HEK293 (cell line): ENCODE data around the gene DUSP2.

ENCODE experiments used
- CTCF ChIA-PET: fragments of 350-600 bp; formaldehyde crosslinking; extraction: SDS; loops from one replicate; lab custom pipeline; 2021; ENCODE audit warnings: antibody characterized with exemption; lab: Yijun Ruan, JAX
- POLR2A ChIA-PET: fragments of 300-600 bp; formaldehyde crosslinking; extraction: SDS; loops from one replicate; lab custom pipeline; 2020; ENCODE audit warnings: antibody characterized with exemption, inconsistent platforms; lab: Yijun Ruan, JAX
- H3K27ac ChIP-seq: fragments of 200-500 bp; sonication (Bioruptor generic); 2 replicates; pipeline ENCODE4 v1.5.1; 2014; ENCODE audit warnings: low read depth, low read length, control low read depth, inconsistent platforms; ENCODE audit errors: extremely low read depth
- H3K36me3 ChIP-seq, 2 experiments: fragments of 200-500 bp in 1 of 2; sonication (Bioruptor generic) in 1 of 2; 1 replicate in 1 of 2; 2 replicates in 1 of 2; pipeline ENCODE4 v1.5.1; 2014 to 2017; ENCODE audit warnings: inconsistent platforms in 2 of 2, low read length in 2 of 2; ENCODE audit not compliant: control insufficient read depth in 2 of 2, insufficient read depth in 1 of 2
- H3K4me1 ChIP-seq: fragments of 200-500 bp; sonication (Bioruptor generic); 2 replicates; pipeline ENCODE4 v1.5.1; 2014; ENCODE audit warnings: mild to moderate bottlenecking, low read length, inconsistent platforms; ENCODE audit not compliant: control insufficient read depth, insufficient read depth
- H3K4me3 ChIP-seq: 2 replicates; pipeline ENCODE4 v1.5.1; 2011; ENCODE audit warnings: low read depth, mild to moderate bottlenecking, control low read depth, low read length, moderate library complexity
- H3K9me3 ChIP-seq: fragments of 200-500 bp; sonication (Bioruptor generic); 2 replicates; pipeline ENCODE4 v1.5.1; 2014; ENCODE audit warnings: low read depth, low read length, inconsistent platforms; ENCODE audit not compliant: control insufficient read depth, insufficient read depth
- BCL11A ChIP-seq: fragments of 450-650 bp; formaldehyde crosslinking; IDR thresholded peaks from 2 replicates; pipeline ENCODE4 v1.5.1; 2016; ENCODE audit warnings: low read depth, missing biosample characterization, missing genetic modification characterization
- FEZF1 ChIP-seq: fragments of 450-650 bp; formaldehyde crosslinking; IDR thresholded peaks from 2 replicates; pipeline ENCODE4 v1.5.1; 2016; ENCODE audit warnings: missing biosample characterization, missing genetic modification characterization
- HOXC10 ChIP-seq: sonication (generic); formaldehyde crosslinking; IDR thresholded peaks from 2 replicates; pipeline ENCODE4 v1.8.1; 2023; ENCODE audit warnings: mild to moderate bottlenecking, missing genetic modification reagents
- HOXD13 ChIP-seq: sonication (generic); formaldehyde crosslinking; IDR thresholded peaks from 2 replicates; pipeline ENCODE4 v1.8.0; 2022; ENCODE audit warnings: missing genetic modification reagents, borderline replicate concordance
- MYNN ChIP-seq: fragments of 450-650 bp; formaldehyde crosslinking; IDR thresholded peaks from 2 replicates; pipeline ENCODE4 v1.5.1; 2016; ENCODE audit warnings: missing biosample characterization, missing genetic modification characterization, borderline replicate concordance
- SP2 ChIP-seq: fragments of 450-650 bp; formaldehyde crosslinking; IDR thresholded peaks from 2 replicates; pipeline ENCODE4 v1.5.1; 2016; ENCODE audit warnings: missing biosample characterization, missing genetic modification characterization
- WT1 ChIP-seq: fragments of 450-650 bp; formaldehyde crosslinking; IDR thresholded peaks from 2 replicates; pipeline ENCODE4 v1.5.1; 2016; ENCODE audit warnings: missing biosample characterization, missing genetic modification characterization
- ZBTB1 ChIP-seq: fragments of 450-650 bp; formaldehyde crosslinking; IDR thresholded peaks from 2 replicates; pipeline ENCODE4 v1.5.1; 2016; ENCODE audit warnings: missing biosample characterization, missing genetic modification characterization
- ZBTB11 ChIP-seq: fragments of 450-650 bp; formaldehyde crosslinking; conservative IDR thresholded peaks from 2 replicates; pipeline ENCODE4 v1.5.1; 2016; ENCODE audit warnings: low read depth, missing biosample characterization, missing genetic modification characterization
- ZBTB7A ChIP-seq: fragments of 450-650 bp; formaldehyde crosslinking; IDR thresholded peaks from 2 replicates; pipeline ENCODE4 v1.5.1; 2016; ENCODE audit warnings: low read depth, missing biosample characterization, missing genetic modification characterization
- ZNF10 ChIP-seq: fragments of 450-650 bp; formaldehyde crosslinking; IDR thresholded peaks from 2 replicates; pipeline ENCODE4 v1.5.1; 2017; ENCODE audit warnings: missing biosample characterization, missing genetic modification characterization
- ZNF121 ChIP-seq: fragments of 450-650 bp; formaldehyde crosslinking; IDR thresholded peaks from 2 replicates; pipeline ENCODE4 v1.5.1; 2016; ENCODE audit warnings: missing biosample characterization, missing genetic modification characterization
- ZNF133 ChIP-seq: fragments of 450-650 bp; formaldehyde crosslinking; IDR thresholded peaks from 2 replicates; pipeline ENCODE4 v1.5.1; 2016; ENCODE audit warnings: missing biosample characterization, missing genetic modification characterization
- ZNF211 ChIP-seq: fragments of 450-650 bp; formaldehyde crosslinking; IDR thresholded peaks from 2 replicates; pipeline ENCODE4 v1.5.1; 2016; ENCODE audit warnings: low read depth, missing biosample characterization, missing genetic modification characterization
- ZNF335 ChIP-seq: fragments of 450-650 bp; formaldehyde crosslinking; conservative IDR thresholded peaks from 2 replicates; pipeline ENCODE4 v1.5.1; 2016; ENCODE audit warnings: missing biosample characterization, missing genetic modification characterization
- ZNF48 ChIP-seq: fragments of 450-650 bp; formaldehyde crosslinking; IDR thresholded peaks from 2 replicates; pipeline ENCODE4 v1.5.1; 2016; ENCODE audit warnings: missing biosample characterization, missing genetic modification characterization
- ZNF600 ChIP-seq: fragments of 450-650 bp; formaldehyde crosslinking; IDR thresholded peaks from 2 replicates; pipeline ENCODE4 v1.5.1; 2016; ENCODE audit warnings: missing biosample characterization, missing genetic modification characterization
- ZNF654 ChIP-seq: fragments of 450-650 bp; formaldehyde crosslinking; IDR thresholded peaks from 2 replicates; pipeline ENCODE4 v1.5.1; 2016; ENCODE audit warnings: low read depth, missing biosample characterization, missing genetic modification characterization
- ZNF76 ChIP-seq: fragments of 450-650 bp; formaldehyde crosslinking; IDR thresholded peaks from 2 replicates; pipeline ENCODE4; 2016; ENCODE audit warnings: low read depth, missing biosample characterization, missing genetic modification characterization, borderline replicate concordance
- ZXDB ChIP-seq: fragments of 450-650 bp; formaldehyde crosslinking; IDR thresholded peaks from 2 replicates; pipeline ENCODE4 v1.5.1; 2016; ENCODE audit warnings: missing biosample characterization, missing genetic modification characterization
- TF ChIP-seq, protein P1 (sequence below): fragments of 450-650 bp; formaldehyde crosslinking; IDR thresholded peaks from 2 replicates; pipeline ENCODE4 v1.5.1; 2016; ENCODE audit warnings: missing biosample characterization, missing genetic modification characterization
- TF ChIP-seq, protein P2 (sequence below): fragments of 450-650 bp; formaldehyde crosslinking; conservative IDR thresholded peaks from 2 replicates; pipeline ENCODE4 v1.5.1; 2016; ENCODE audit warnings: low read depth, missing biosample characterization, missing genetic modification characterization
- TF ChIP-seq, protein P3 (sequence below): fragments of 450-650 bp; formaldehyde crosslinking; IDR thresholded peaks from 2 replicates; pipeline ENCODE4 v1.5.1; 2016; ENCODE audit warnings: missing biosample characterization, missing genetic modification characterization

The DUSP2 gene

DNA sequence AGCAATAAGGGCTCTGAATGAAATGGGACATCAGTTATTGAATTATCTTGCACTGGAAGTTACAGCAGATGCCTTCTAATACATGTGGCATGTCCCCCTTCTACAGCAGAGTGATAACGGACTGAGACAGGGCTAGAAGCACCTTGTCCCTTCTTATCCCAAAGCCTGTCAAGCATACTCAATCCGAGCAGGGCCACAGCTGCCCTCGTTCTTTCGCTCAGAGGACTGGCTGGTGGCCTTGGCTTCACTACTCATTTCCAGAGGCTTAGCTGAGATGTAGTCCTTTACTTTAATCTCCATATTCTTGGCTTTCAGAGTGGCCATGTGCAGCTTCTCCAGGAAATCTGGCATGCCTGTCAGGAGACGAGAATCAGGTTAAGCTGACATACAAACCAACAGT, 41.3 kb upstream of the DUSP2 start:
- ChIA-PET CTCF (interaction anchor here (1.9 kb wide), 1 partner anchor 322 kb away, joined by 6 read pairs; no protein-coding TSS in a partner anchor), POLR2A (no interaction called here)
- H3K9me3 ChIP-seq: no peaks in the 10 kb centered on the region
- no peak overlapping the region for H3K4me3 ChIP-seq
- H3K27ac ChIP-seq: no peak overlapping the region
- no peaks in the 10 kb centered on the region for H3K4me1 ChIP-seq
- peaks cover 60 to 71% of the 10 kb centered on the region in 2 experiments for H3K36me3 ChIP-seq
- no peak for TF ChIP-seq ZNF48
- no peak for TF ChIP-seq ZNF10 (tag by site-specific recombination)
- no peak for TF ChIP-seq ZNF211 (tag by site-specific recombination)
- no peak for TF ChIP-seq BCL11A (tag by site-specific recombination)
- no peak for TF ChIP-seq HOXC10
- no peak for TF ChIP-seq ZNF121
- no peak for TF ChIP-seq HOXD13 (CRISPR knock-in tag)
- no peak for TF ChIP-seq SP2

DNA sequence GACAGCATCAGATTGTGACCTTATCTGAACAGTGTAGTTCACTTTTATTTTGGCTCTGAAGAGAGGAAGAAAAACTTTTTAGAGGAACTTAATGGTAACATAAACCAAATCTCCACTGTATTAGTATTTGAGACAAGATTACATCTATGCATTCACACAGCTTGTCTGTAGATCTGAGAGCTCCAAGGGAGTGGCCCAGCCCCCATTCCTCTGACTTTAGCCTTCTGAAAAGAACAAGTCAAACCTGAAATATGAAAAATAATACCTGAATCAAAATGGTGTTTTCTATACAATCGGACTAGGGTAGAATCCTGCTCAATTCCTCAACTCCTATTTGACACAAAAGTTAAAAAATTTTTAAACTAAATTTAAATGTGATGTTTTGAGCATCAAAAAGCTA, 40.3 kb upstream of the DUSP2 start:
- Histone ChIP-seq H3K36me3 (peaks cover 49 to 61% of the 10 kb centered on the region in 2 experiments), H3K9me3 (no peaks in the 10 kb centered on the region), H3K4me3 (no peak overlapping the region), H3K4me1 (no peaks in the 10 kb centered on the region), H3K27ac (no peak overlapping the region)
- ChIA-PET POLR2A (no interaction called here), CTCF (interaction anchor here (1.4 to 1.9 kb wide), 2 partner anchors 11 to 323 kb away, joined by 5 to 6 read pairs; no protein-coding TSS in a partner anchor)
- no peak for TF ChIP-seq ZBTB11 (tag by site-specific recombination)
- TF ChIP-seq, protein P1, sequence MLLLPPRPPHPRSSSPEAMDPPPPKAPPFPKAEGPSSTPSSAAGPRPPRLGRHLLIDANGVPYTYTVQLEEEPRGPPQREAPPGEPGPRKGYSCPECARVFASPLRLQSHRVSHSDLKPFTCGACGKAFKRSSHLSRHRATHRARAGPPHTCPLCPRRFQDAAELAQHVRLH: no peak
- TF ChIP-seq FEZF1 (tag by site-specific recombination): no peak
- no peak for TF ChIP-seq ZNF76 (tag by site-specific recombination)
- TF ChIP-seq, protein P2, sequence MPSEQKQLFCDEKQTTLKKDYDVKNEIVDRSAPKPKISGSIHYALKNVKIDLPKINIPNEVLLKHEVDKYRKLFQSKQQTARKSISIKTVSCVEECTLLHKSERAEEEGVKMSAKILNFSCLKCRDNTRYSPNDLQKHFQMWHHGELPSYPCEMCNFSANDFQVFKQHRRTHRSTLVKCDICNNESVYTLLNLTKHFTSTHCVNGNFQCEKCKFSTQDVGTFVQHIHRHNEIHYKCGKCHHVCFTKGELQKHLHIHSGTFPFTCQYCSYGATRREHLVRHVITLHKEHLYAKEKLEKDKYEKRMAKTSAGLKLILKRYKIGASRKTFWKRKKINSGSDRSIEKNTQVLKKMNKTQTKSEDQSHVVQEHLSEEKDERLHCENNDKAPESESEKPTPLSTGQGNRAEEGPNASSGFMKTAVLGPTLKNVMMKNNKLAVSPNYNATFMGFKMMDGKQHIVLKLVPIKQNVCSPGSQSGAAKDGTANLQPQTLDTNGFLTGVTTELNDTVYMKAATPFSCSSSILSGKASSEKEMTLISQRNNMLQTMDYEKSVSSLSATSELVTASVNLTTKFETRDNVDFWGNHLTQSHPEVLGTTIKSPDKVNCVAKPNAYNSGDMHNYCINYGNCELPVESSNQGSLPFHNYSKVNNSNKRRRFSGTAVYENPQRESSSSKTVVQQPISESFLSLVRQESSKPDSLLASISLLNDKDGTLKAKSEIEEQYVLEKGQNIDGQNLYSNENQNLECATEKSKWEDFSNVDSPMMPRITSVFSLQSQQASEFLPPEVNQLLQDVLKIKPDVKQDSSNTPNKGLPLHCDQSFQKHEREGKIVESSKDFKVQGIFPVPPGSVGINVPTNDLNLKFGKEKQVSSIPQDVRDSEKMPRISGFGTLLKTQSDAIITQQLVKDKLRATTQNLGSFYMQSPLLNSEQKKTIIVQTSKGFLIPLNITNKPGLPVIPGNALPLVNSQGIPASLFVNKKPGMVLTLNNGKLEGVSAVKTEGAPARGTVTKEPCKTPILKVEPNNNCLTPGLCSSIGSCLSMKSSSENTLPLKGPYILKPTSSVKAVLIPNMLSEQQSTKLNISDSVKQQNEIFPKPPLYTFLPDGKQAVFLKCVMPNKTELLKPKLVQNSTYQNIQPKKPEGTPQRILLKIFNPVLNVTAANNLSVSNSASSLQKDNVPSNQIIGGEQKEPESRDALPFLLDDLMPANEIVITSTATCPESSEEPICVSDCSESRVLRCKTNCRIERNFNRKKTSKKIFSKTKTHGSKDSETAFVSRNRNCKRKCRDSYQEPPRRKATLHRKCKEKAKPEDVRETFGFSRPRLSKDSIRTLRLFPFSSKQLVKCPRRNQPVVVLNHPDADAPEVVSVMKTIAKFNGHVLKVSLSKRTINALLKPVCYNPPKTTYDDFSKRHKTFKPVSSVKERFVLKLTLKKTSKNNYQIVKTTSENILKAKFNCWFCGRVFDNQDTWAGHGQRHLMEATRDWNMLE (tag by site-specific recombination): no peak
- TF ChIP-seq MYNN: no peak
- no peak for TF ChIP-seq ZNF335 (tag by site-specific recombination)
- no peak for TF ChIP-seq ZNF133 (tag by site-specific recombination)
- TF ChIP-seq WT1 (tag by site-specific recombination): no peak
- no peak for TF ChIP-seq ZNF10 (tag by site-specific recombination)
- no peak for TF ChIP-seq ZNF600
- TF ChIP-seq ZXDB (tag by site-specific recombination): no peak
- TF ChIP-seq ZBTB7A (tag by site-specific recombination): no peak
- TF ChIP-seq ZBTB1: no peak
- TF ChIP-seq, protein P3, sequence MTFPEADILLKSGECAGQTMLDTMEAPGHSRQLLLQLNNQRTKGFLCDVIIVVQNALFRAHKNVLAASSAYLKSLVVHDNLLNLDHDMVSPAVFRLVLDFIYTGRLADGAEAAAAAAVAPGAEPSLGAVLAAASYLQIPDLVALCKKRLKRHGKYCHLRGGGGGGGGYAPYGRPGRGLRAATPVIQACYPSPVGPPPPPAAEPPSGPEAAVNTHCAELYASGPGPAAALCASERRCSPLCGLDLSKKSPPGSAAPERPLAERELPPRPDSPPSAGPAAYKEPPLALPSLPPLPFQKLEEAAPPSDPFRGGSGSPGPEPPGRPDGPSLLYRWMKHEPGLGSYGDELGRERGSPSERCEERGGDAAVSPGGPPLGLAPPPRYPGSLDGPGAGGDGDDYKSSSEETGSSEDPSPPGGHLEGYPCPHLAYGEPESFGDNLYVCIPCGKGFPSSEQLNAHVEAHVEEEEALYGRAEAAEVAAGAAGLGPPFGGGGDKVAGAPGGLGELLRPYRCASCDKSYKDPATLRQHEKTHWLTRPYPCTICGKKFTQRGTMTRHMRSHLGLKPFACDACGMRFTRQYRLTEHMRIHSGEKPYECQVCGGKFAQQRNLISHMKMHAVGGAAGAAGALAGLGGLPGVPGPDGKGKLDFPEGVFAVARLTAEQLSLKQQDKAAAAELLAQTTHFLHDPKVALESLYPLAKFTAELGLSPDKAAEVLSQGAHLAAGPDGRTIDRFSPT (tag by site-specific recombination): no peak
- TF ChIP-seq ZNF654 (tag by site-specific recombination): no peak
